Urinary bladder (tissue), 4 donors: ENCODE data around the gene TMA16. TPM values are rescaled to one million over a fixed set of nuclear protein-coding genes. Genes with fewer than 3 reads are reported as not detected.

Source experiments
- DNase-seq: peaks from one replicate; pipeline ENCODE4 v3.0.0-alpha.2; 2015; ENCODE audit errors: extremely low spot score
- H3K27ac ChIP-seq: one replicate; pipeline ENCODE4 v1.5.1; 2013; ENCODE audit warnings: low read depth, mild to moderate bottlenecking, moderate library complexity
- H3K36me3 ChIP-seq: one replicate; pipeline ENCODE4 v1.6.1; 2013; ENCODE audit warnings: mild to moderate bottlenecking, moderate library complexity; ENCODE audit not compliant: insufficient read depth
- H3K4me1 ChIP-seq: one replicate; pipeline ENCODE4 v1.6.1; 2013; ENCODE audit warnings: mild to moderate bottlenecking, moderate library complexity; ENCODE audit not compliant: insufficient read depth
- H3K4me3 ChIP-seq: one replicate; pipeline ENCODE4 v1.5.1; 2013; ENCODE audit warnings: low read depth, low read length
- WGBS: extraction: QIAGEN DNeasy Blood & Tissue Kit; methylation state at CpG from one replicate; pipeline ENCODE4 v1.1.7; 2013; 5-methylcytosine and 5-hydroxymethylcytosine counted together
- polyA plus RNA-seq: library from polyadenylated mRNA; stranded (reverse); fragments of 200-250 nt; gene quantifications from one replicate; pipeline ENCODE4 v1.2.3, GENCODE V29; 2013
- total RNA-seq: library from RNA; depleted of rRNA; stranded (reverse); fragments of >200 nt; gene quantifications from one replicate; pipeline ENCODE4 v1.2.3, GENCODE V29; 2014
- donor health status: healthy with polysubstance abuse.
- donor health status: healthy.

The TMA16 gene
- total and polyA plus RNA-seq, 2 donors, result 15.0 to 46.7 TPM

- WGBS, result 48% methylated on average over 2 of the region's 2 CpGs
- Histone ChIP-seq H3K4me1 (no peaks in the 10 kb centered on the region), H3K4me3 (no peak overlapping the region), H3K27ac (no peak overlapping the region), H3K36me3 (no peaks in the 10 kb centered on the region)
- no peak for DNase-seq
These were observed 8.9 kb upstream of the TMA16 start for GRCh38 chr4:163485589-163485988.

- Histone ChIP-seq H3K4me3 (no peak overlapping the region), H3K4me1 (no peaks in the 10 kb centered on the region), H3K27ac (no peak overlapping the region), H3K36me3 (no peaks in the 10 kb centered on the region)
- no peak for DNase-seq
- 48% methylated on average over 1 of the region's 1 CpG for WGBS
These were observed 8.2 kb upstream of the TMA16 start for GRCh38 chr4:163486321-163486720.

- WGBS, result 61% methylated on average over 1 of the region's 1 CpG
- no peaks in the 10 kb centered on the region for H3K4me1 ChIP-seq
- H3K36me3 ChIP-seq, result no peaks in the 10 kb centered on the region
- DNase-seq, result no peak
- no peak overlapping the region for H3K27ac ChIP-seq
- H3K4me3 ChIP-seq, result no peak overlapping the region
These were observed 4.6 kb upstream of the TMA16 start for GRCh38 chr4:163489929-163490328.

- no peaks in the 10 kb centered on the region for H3K36me3 ChIP-seq
- no peak for DNase-seq
- WGBS, result 90% methylated on average over 6 of the region's 6 CpGs
- no peak overlapping the region for H3K27ac ChIP-seq
- no peaks in the 10 kb centered on the region for H3K4me1 ChIP-seq
- H3K4me3 ChIP-seq, result no peak overlapping the region
These were observed 1.5 kb upstream of the TMA16 start for GRCh38 chr4:163492951-163493504.

GRCh38 chr4:163493643-163494359, 689 bp upstream of the TMA16 start:
- Histone ChIP-seq H3K4me3 (peak overlapping the region; percentile 70), H3K4me1 (no peaks in the 10 kb centered on the region), H3K36me3 (no peaks in the 10 kb centered on the region), H3K27ac (peak overlapping the region; percentile 32)
- WGBS, result 48% methylated on average over 28 of the region's 28 CpGs
- no peak for DNase-seq

GRCh38 chr4:163495900-163496299, 1.4 kb downstream of the TMA16 start:
- no peak overlapping the region for H3K4me3 ChIP-seq

GRCh38 chr4:163500586-163500985, 6.1 kb downstream of the TMA16 start:
- 63% methylated on average over 1 of the region's 1 CpG for WGBS
- no peaks in the 10 kb centered on the region for H3K4me1 ChIP-seq
- no peak overlapping the region for H3K27ac ChIP-seq
- no peak overlapping the region for H3K4me3 ChIP-seq
- DNase-seq, result no peak
- no peaks in the 10 kb centered on the region for H3K36me3 ChIP-seq

More at GRCh38 chr4:163495900-163496299, 1.4 kb downstream of the TMA16 start:
- Histone ChIP-seq H3K27ac (no peak overlapping the region), H3K36me3 (no peaks in the 10 kb centered on the region), H3K4me1 (no peaks in the 10 kb centered on the region)
- WGBS, result 16% methylated on average over 1 of the region's 1 CpG
- no peak for DNase-seq

GRCh38 chr4:163505374-163505773, 10.9 kb downstream of the TMA16 start:
- no peak for DNase-seq
- H3K27ac ChIP-seq, result no peak overlapping the region
- no peaks in the 10 kb centered on the region for H3K36me3 ChIP-seq
- WGBS, result 92% methylated on average over 3 of the region's 3 CpGs
- H3K4me3 ChIP-seq, result no peak overlapping the region
- H3K4me1 ChIP-seq, result no peaks in the 10 kb centered on the region

- Histone ChIP-seq H3K36me3 (no peaks in the 10 kb centered on the region), H3K27ac (no peak overlapping the region), H3K4me1 (no peaks in the 10 kb centered on the region), H3K4me3 (no peak overlapping the region)
- 96% methylated on average over 8 of the region's 8 CpGs for WGBS
- DNase-seq, result no peak
These were observed 20.7 kb downstream of the TMA16 start for GRCh38 chr4:163515198-163515597.

- H3K36me3 ChIP-seq, result peaks cover 9% of the 10 kb centered on the region
- WGBS, result 82% methylated on average over 3 of the region's 3 CpGs
- no peak overlapping the region for H3K27ac ChIP-seq
- no peak for DNase-seq
- no peaks in the 10 kb centered on the region for H3K4me1 ChIP-seq
- H3K4me3 ChIP-seq, result no peak overlapping the region
These were observed 29.4 kb downstream of the TMA16 start for GRCh38 chr4:163523791-163524365.

- peaks cover 6% of the 10 kb centered on the region for H3K36me3 ChIP-seq
These were observed 31.5 kb downstream of the TMA16 start for GRCh38 chr4:163525982-163526381.

GRCh38 chr4:163527172-163527571, 32.7 kb downstream of the TMA16 start:
- Histone ChIP-seq H3K36me3 (peaks cover 6% of the 10 kb centered on the region), H3K27ac (no peak overlapping the region), H3K4me3 (no peak overlapping the region), H3K4me1 (no peaks in the 10 kb centered on the region)
- WGBS, result 95% methylated on average over 2 of the region's 2 CpGs
- no peak for DNase-seq

More at GRCh38 chr4:163525982-163526381, 31.5 kb downstream of the TMA16 start:
- WGBS, result 92% methylated on average over 3 of the region's 3 CpGs
- Histone ChIP-seq H3K27ac (no peak overlapping the region), H3K4me1 (no peaks in the 10 kb centered on the region), H3K4me3 (no peak overlapping the region)
- no peak for DNase-seq

- DNase-seq, result no peak
- Histone ChIP-seq H3K36me3 (peaks cover 3% of the 10 kb centered on the region), H3K4me3 (no peak overlapping the region), H3K27ac (no peak overlapping the region), H3K4me1 (no peaks in the 10 kb centered on the region)
- 95% methylated on average over 4 of the region's 4 CpGs for WGBS
These were observed 34.2 kb downstream of the TMA16 start for GRCh38 chr4:163528653-163529052.

- 61% methylated on average over 4 of the region's 4 CpGs for WGBS
- DNase-seq, result no peak
- Histone ChIP-seq H3K36me3 (no peaks in the 10 kb centered on the region), H3K27ac (no peak overlapping the region), H3K4me3 (no peak overlapping the region), H3K4me1 (no peaks in the 10 kb centered on the region)
These were observed 39.6 kb downstream of the TMA16 start for GRCh38 chr4:163534056-163534455.
